ENCODE data around the gene DNAJB12.

The DNAJB12 gene

DNA sequence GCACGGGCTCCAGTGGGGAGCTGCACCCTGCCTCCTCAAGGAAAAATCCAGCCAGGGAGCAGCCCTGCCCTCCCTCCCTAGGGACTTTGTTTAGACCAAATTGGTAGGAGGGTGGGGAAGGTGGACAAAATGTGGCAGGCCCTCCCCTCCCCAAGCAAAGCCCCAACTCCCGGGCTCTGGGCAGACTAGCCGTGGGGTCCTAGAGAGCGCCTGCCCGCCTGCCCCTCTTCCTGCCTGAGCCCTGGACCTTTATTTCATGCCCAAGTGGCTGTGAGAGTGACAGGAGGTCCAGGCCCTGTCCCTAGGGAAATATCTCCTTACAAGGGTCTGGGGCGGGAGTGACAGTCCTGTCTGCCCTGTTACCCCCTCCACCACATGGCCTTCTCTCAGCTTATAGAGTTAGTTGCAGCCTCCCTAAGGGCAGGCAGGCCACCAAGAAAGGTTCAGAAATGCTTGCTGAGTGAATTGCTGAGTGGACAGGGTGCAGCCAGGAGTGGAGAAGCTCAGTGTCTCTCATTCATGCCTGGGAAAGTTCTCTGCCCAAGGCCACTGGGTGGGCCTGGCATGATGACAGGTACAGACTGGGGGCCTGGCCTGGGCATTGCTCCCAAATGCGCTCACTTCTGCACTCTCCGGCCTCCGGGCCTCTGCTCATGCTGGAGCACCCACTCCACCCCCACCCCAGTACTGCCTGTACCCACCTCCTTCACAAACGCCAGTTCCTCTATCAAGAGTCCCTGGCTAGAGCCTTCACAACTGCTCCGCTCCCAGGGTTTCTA lies 25.2 kb downstream of the DNAJB12 start (continued):
- TF ChIP-seq, protein P1, sequence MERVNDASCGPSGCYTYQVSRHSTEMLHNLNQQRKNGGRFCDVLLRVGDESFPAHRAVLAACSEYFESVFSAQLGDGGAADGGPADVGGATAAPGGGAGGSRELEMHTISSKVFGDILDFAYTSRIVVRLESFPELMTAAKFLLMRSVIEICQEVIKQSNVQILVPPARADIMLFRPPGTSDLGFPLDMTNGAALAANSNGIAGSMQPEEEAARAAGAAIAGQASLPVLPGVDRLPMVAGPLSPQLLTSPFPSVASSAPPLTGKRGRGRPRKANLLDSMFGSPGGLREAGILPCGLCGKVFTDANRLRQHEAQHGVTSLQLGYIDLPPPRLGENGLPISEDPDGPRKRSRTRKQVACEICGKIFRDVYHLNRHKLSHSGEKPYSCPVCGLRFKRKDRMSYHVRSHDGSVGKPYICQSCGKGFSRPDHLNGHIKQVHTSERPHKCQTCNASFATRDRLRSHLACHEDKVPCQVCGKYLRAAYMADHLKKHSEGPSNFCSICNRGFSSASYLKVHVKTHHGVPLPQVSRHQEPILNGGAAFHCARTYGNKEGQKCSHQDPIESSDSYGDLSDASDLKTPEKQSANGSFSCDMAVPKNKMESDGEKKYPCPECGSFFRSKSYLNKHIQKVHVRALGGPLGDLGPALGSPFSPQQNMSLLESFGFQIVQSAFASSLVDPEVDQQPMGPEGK (tag by site-specific recombination; IDR thresholded peaks at IDR 0.05): 0 out of 2 replicates have a peak, but pooled peaks have one; percentile 13
- TF ChIP-seq ZBTB6 (tag by site-specific recombination; IDR thresholded peaks at IDR 0.05) (no peak), ZNF560 (tag by site-specific recombination; IDR thresholded peaks at IDR 0.05; ENCODE audit: borderline replicate concordance) (no peak), ZNF521 (tag by site-specific recombination; IDR thresholded peaks at IDR 0.05) (no peak), ZNF785 (tag by site-specific recombination; IDR thresholded peaks at IDR 0.05) (no peak), ZNF350 (tag by site-specific recombination; IDR thresholded peaks at IDR 0.05) (no peak), ZNF398 (tag by site-specific recombination; IDR thresholded peaks at IDR 0.05) (peak; percentile 32; the same call in 1 of the 2 replicates), SCRT1 (tag by site-specific recombination; IDR thresholded peaks at IDR 0.05; ENCODE audit: borderline replicate concordance) (no peak), ZNF558 (tag by site-specific recombination; IDR thresholded peaks at IDR 0.05) (no peak), ZNF585B (tag by site-specific recombination; IDR thresholded peaks at IDR 0.05) (peak; percentile 20; the same call in 1 of the 2 replicates), ZNF596 (tag by site-specific recombination; IDR thresholded peaks at IDR 0.05) (no peak), ZXDB (tag by site-specific recombination; IDR thresholded peaks at IDR 0.05) (no peak), ZNF404 (tag by site-specific recombination; IDR thresholded peaks at IDR 0.05) (no peak), ZNF571 (tag by site-specific recombination; IDR thresholded peaks at IDR 0.05) (no peak), GLIS2 (tag by site-specific recombination; IDR thresholded peaks at IDR 0.05) (0 out of 2 replicates have a peak, but pooled peaks have one; percentile 5), ZNF16 (tag by site-specific recombination; IDR thresholded peaks at IDR 0.05; ENCODE audit: low read depth) (no peak), ZNF639 (tag by site-specific recombination; IDR thresholded peaks at IDR 0.05) (no peak), ZNF138 (tag by site-specific recombination; IDR thresholded peaks at IDR 0.05; ENCODE audit: borderline replicate concordance) (no peak), ZNF501 (tag by site-specific recombination; IDR thresholded peaks at IDR 0.05) (no peak), HOXC10 (CRISPR knock-in tag; IDR thresholded peaks at IDR 0.05) (no peak), IKZF3 (tag by site-specific recombination; IDR thresholded peaks at IDR 0.05) (no peak), ZNF169 (tag by site-specific recombination; IDR thresholded peaks at IDR 0.05) (no peak), ZSCAN30 (tag by site-specific recombination; IDR thresholded peaks at IDR 0.05) (0 out of 2 replicates have a peak, but pooled peaks have one; percentile 22), ZSCAN23 (tag by site-specific recombination; IDR thresholded peaks at IDR 0.05) (no peak), ZNF623 (tag by site-specific recombination; IDR thresholded peaks at IDR 0.05) (no peak)
- TF ChIP-seq, protein P2, sequence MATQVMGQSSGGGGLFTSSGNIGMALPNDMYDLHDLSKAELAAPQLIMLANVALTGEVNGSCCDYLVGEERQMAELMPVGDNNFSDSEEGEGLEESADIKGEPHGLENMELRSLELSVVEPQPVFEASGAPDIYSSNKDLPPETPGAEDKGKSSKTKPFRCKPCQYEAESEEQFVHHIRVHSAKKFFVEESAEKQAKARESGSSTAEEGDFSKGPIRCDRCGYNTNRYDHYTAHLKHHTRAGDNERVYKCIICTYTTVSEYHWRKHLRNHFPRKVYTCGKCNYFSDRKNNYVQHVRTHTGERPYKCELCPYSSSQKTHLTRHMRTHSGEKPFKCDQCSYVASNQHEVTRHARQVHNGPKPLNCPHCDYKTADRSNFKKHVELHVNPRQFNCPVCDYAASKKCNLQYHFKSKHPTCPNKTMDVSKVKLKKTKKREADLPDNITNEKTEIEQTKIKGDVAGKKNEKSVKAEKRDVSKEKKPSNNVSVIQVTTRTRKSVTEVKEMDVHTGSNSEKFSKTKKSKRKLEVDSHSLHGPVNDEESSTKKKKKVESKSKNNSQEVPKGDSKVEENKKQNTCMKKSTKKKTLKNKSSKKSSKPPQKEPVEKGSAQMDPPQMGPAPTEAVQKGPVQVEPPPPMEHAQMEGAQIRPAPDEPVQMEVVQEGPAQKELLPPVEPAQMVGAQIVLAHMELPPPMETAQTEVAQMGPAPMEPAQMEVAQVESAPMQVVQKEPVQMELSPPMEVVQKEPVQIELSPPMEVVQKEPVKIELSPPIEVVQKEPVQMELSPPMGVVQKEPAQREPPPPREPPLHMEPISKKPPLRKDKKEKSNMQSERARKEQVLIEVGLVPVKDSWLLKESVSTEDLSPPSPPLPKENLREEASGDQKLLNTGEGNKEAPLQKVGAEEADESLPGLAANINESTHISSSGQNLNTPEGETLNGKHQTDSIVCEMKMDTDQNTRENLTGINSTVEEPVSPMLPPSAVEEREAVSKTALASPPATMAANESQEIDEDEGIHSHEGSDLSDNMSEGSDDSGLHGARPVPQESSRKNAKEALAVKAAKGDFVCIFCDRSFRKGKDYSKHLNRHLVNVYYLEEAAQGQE (tag by site-specific recombination; IDR thresholded peaks at IDR 0.05): no peak
- TF ChIP-seq, protein P3, sequence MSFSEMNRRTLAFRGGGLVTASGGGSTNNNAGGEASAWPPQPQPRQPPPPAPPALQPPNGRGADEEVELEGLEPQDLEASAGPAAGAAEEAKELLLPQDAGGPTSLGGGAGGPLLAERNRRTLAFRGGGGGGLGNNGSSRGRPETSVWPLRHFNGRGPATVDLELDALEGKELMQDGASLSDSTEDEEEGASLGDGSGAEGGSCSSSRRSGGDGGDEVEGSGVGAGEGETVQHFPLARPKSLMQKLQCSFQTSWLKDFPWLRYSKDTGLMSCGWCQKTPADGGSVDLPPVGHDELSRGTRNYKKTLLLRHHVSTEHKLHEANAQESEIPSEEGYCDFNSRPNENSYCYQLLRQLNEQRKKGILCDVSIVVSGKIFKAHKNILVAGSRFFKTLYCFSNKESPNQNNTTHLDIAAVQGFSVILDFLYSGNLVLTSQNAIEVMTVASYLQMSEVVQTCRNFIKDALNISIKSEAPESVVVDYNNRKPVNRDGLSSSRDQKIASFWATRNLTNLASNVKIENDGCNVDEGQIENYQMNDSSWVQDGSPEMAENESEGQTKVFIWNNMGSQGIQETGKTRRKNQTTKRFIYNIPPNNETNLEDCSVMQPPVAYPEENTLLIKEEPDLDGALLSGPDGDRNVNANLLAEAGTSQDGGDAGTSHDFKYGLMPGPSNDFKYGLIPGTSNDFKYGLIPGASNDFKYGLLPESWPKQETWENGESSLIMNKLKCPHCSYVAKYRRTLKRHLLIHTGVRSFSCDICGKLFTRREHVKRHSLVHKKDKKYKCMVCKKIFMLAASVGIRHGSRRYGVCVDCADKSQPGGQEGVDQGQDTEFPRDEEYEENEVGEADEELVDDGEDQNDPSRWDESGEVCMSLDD (tag by site-specific recombination; IDR thresholded peaks at IDR 0.05): no peak
